Endothelial cell of umbilical vein (primary cell): ENCODE results near the gene SMYD4. TPM values are rescaled to one million over a fixed set of nuclear protein-coding genes. Genes with fewer than 3 reads are reported as not detected.

Experiments
- BruUV-seq: library from RNA; stranded (reverse); fragments of 400-500 nt; replicated peaks from 2 replicates; lab custom pipeline; 2021; lab: Mats Ljungman, UMichigan
- CTCF ChIA-PET: fragments of 300-600, 350-600 bp; sonication (Branson Sonifier 250); formaldehyde crosslinking; loops from one replicate; lab custom pipeline; 2021; ENCODE audit warnings: antibody characterized with exemption, inconsistent platforms; lab: Charles Lee
- POLR2A ChIA-PET: fragments of 300-600, 350-600 bp; sonication (Branson Sonifier 250); formaldehyde crosslinking; loops from one replicate; lab custom pipeline; 2021; ENCODE audit warnings: antibody characterized with exemption, inconsistent platforms; lab: Charles Lee
- DNase-seq: peaks from one replicate; pipeline ENCODE4 v3.0.0-alpha.2; 2011; ENCODE audit warnings: low read depth, low spot score
- FAIRE-seq: peaks from 2 replicates; lab custom pipeline; 2011; peaks lifted over from hg19 to GRCh38; lab: Jason Lieb, UNC
- H2AFZ ChIP-seq: 2 replicates; pipeline ENCODE4 v1.6.0; 2012; ENCODE audit warnings: low read depth, low read length, control low read depth, inconsistent platforms
- H3K27ac ChIP-seq: 2 replicates; pipeline ENCODE4 v1.5.1; 2011; ENCODE audit warnings: low read depth, mild to moderate bottlenecking, control low read depth, low read length, moderate library complexity; ENCODE audit not compliant: insufficient read depth
- H3K27me3 ChIP-seq, 2 experiments: 2 replicates each; pipeline versions ENCODE4 v1.6.0 to v1.6.1; 2011; ENCODE audit warnings: low read length in 2 of 2, mixed read lengths in 1 of 2; ENCODE audit not compliant: control insufficient read depth in 2 of 2, insufficient read depth in 2 of 2
- H3K36me3 ChIP-seq, 2 experiments: 2 replicates in 1 of 2; 3 replicates in 1 of 2; pipeline ENCODE4 v1.5.1; 2011; ENCODE audit warnings: low read length in 2 of 2, mild to moderate bottlenecking in 1 of 2, moderate library complexity in 1 of 2; ENCODE audit not compliant: control insufficient read depth in 2 of 2, insufficient read depth in 2 of 2; ENCODE audit errors: extremely low read depth in 1 of 2
- H3K4me1 ChIP-seq: 3 replicates; pipeline ENCODE4 v1.5.1; 2011; ENCODE audit warnings: mild to moderate bottlenecking, low read length; ENCODE audit not compliant: control insufficient read depth, insufficient read depth; ENCODE audit errors: extremely low read depth
- H3K4me2 ChIP-seq: 2 replicates; pipeline ENCODE4 v1.6.1; 2011; ENCODE audit warnings: low read length, control low read depth, mixed read lengths; ENCODE audit not compliant: insufficient read depth
- H3K4me3 ChIP-seq, 3 experiments: fragments of 200-600 bp in 1 of 3; sonication (generic), shearing (Covaris generic) in 1 of 3; replicated peaks in 1 of 3; 2 replicates each; pipeline ENCODE4 v1.5.1; 2011 to 2016; ENCODE audit warnings: control low read depth in 3 of 3, low read length in 3 of 3, mild to moderate bottlenecking in 2 of 3, inconsistent platforms in 1 of 3, low read depth in 1 of 3, moderate library complexity in 1 of 3; ENCODE audit not compliant: insufficient read depth in 1 of 3
- H3K79me2 ChIP-seq: 2 replicates; pipeline ENCODE4 v1.6.0; 2012; ENCODE audit warnings: low read length, inconsistent platforms; ENCODE audit not compliant: control insufficient read depth, insufficient read depth
- H3K9ac ChIP-seq: replicated peaks from 2 replicates; pipeline ENCODE3; 2011; ENCODE audit warnings: low read length, control low read depth; ENCODE audit not compliant: insufficient read depth; ENCODE audit errors: extremely low read depth
- H3K9me1 ChIP-seq: replicated peaks from 3 replicates; pipeline ENCODE4 v1.6.0; 2011; ENCODE audit warnings: mild to moderate bottlenecking, low read length; ENCODE audit not compliant: control insufficient read depth, insufficient read depth; ENCODE audit errors: extremely low read depth
- H3K9me3 ChIP-seq: replicated peaks from 2 replicates; pipeline ENCODE4 v1.5.1; 2012; ENCODE audit warnings: low read length, inconsistent platforms; ENCODE audit not compliant: control insufficient read depth, insufficient read depth
- H4K20me1 ChIP-seq: replicated peaks from 2 replicates; pipeline ENCODE3; 2011; ENCODE audit warnings: mild to moderate bottlenecking, low read length; ENCODE audit not compliant: control insufficient read depth, insufficient read depth; ENCODE audit errors: extremely low read depth
- CTCF ChIP-seq, 2 donors: IDR thresholded peaks; 1 replicate in 1 of 2; 2 replicates in 1 of 2; pipeline ENCODE4 v1.5.1; 2011; ENCODE audit warnings: low read length in 2 of 2, mild to moderate bottlenecking in 2 of 2, moderate library complexity in 2 of 2, control low read depth in 1 of 2, inconsistent platforms in 1 of 2, low read depth in 1 of 2; ENCODE audit not compliant: insufficient read depth in 1 of 2; ENCODE audit errors: extremely low read depth in 1 of 2
- EZH2 ChIP-seq: IDR thresholded peaks from 2 replicates; pipeline ENCODE4 v1.6.1; 2012; ENCODE audit warnings: borderline replicate concordance, low read depth, mild to moderate bottlenecking, moderate library complexity, low read length, inconsistent platforms; ENCODE audit not compliant: severe bottlenecking
- FOS ChIP-seq: IDR thresholded peaks from 2 replicates; pipeline ENCODE4 v1.6.1; 2011; ENCODE audit warnings: mild to moderate bottlenecking, low read length, moderate library complexity, borderline replicate concordance; ENCODE audit not compliant: insufficient read depth
- GATA2 ChIP-seq: IDR thresholded peaks from 2 replicates; pipeline ENCODE4 v1.7.0; 2011; ENCODE audit warnings: low read depth, mild to moderate bottlenecking, moderate library complexity, mixed read lengths, low read length; ENCODE audit not compliant: insufficient read length, insufficient read depth
- JUN ChIP-seq: IDR thresholded peaks from 2 replicates; pipeline ENCODE4 v1.6.1; 2011; ENCODE audit warnings: borderline replicate concordance, low read depth; ENCODE audit not compliant: insufficient read length, insufficient read depth
- MAX ChIP-seq: IDR thresholded peaks from 2 replicates; pipeline ENCODE4 v1.6.1; 2011; ENCODE audit not compliant: insufficient read depth, insufficient read length
- MYC ChIP-seq: IDR thresholded peaks from one replicate; pipeline ENCODE4 v1.6.1; 2011; ENCODE audit warnings: mild to moderate bottlenecking, low read depth, low read length
- POLR2A ChIP-seq: IDR thresholded peaks from 2 replicates; pipeline ENCODE4 v1.6.1; 2012; ENCODE audit warnings: low read depth, mild to moderate bottlenecking, control low read depth, low read length
- POLR2AphosphoS5 ChIP-seq: IDR thresholded peaks from 2 replicates; pipeline ENCODE4 v1.6.1; 2012; ENCODE audit warnings: low read depth, mild to moderate bottlenecking, control low read depth, low read length, moderate library complexity; ENCODE audit not compliant: insufficient read depth
- dilution Hi-C: fragments of 300-500 bp; cut with MboI; formaldehyde crosslinking; loops from one replicate; pipeline ENCODE4 v1.15.0; 2019; ENCODE audit warnings: low sequenced_read_pairs; ENCODE audit not compliant: extremely low pct_ligation_motif_present
- intact Hi-C: fragments of 100-400 bp; cut with micrococcal nuclease; formaldehyde crosslinking; loops from one replicate; pipeline ENCODE4 v1.10.0; 2022
- polyA plus RNA-seq, 4 experiments: library from polyadenylated mRNA; depleted of rRNA in 3 of 4; stranded (reverse) in 3 of 4; unstranded in 1 of 4; fragments of >200 nt; gene quantifications; 2 replicates each; pipeline versions ENCODE4 v1.2.1 to v1.2.3, GENCODE V29; 2011 to 2012; ENCODE audit warnings: missing spikeins in 1 of 4
- total RNA-seq: library from RNA; stranded (reverse); gene quantifications from 2 replicates; pipeline ENCODE4 v1.2.3, GENCODE V29; 2021

SMYD4 gene
- total and polyA plus RNA-seq, 2 donors (not counting 3 experiments of a cell fraction or from before 2014, with no cell fraction given) = 6.0 to 14.6 TPM

GRCh38 chr17:1732833-1733321 lies 96.8 kb downstream of the SMYD4 start:
- no peaks in the 10 kb centered on the region for H3K9me3 ChIP-seq
- H3K27me3 ChIP-seq = no peaks in the 10 kb centered on the region
- no peak for TF ChIP-seq FOS
- TF ChIP-seq CTCF (IDR thresholded peaks at IDR 0.05; ENCODE audit: extremely low read depth in 1 of 2, insufficient read depth in 1 of 2, low read depth in 1 of 2, low read length in 2 of 2) = no peak
- TF ChIP-seq JUN = no peak
- no peak for TF ChIP-seq POLR2AphosphoS5
- TF ChIP-seq MAX = no peak
- TF ChIP-seq MYC = no peak
- no peak for TF ChIP-seq GATA2
- TF ChIP-seq EZH2 = no peak
- no peak for TF ChIP-seq POLR2A
- ChIA-PET POLR2A (no interaction called here), CTCF (interaction anchor here (0.7 kb wide), 1 partner anchor 11 kb away, joined by 5 read pairs; no protein-coding TSS in a partner anchor)
- no TSS peak for BruUV-seq
- intact Hi-C loops = no loop called here
- DNase-seq (no peak), FAIRE-seq (no peak)
- H3K9me1 ChIP-seq = no peaks in the 10 kb centered on the region
- H2AFZ ChIP-seq = no peak overlapping the region
- H3K27ac ChIP-seq = no peak overlapping the region
- no peaks in the 10 kb centered on the region for H3K79me2 ChIP-seq
- no peak overlapping the region for H3K9ac ChIP-seq
- peaks cover 0 to 6% of the 10 kb centered on the region in 2 experiments for H3K36me3 ChIP-seq
- no peak overlapping the region for H3K4me3 ChIP-seq
- dilution Hi-C loops = no loop called here
- no peaks in the 10 kb centered on the region for H4K20me1 ChIP-seq
- no peaks in the 10 kb centered on the region for H3K4me1 ChIP-seq
- H3K4me2 ChIP-seq = no peak overlapping the region
